Measurements from ENCODE around the gene HOXA5. TPM values are rescaled to one million over a fixed set of nuclear protein-coding genes. Genes with fewer than 3 reads are reported as not detected.

The HOXA5 gene
- total RNA-seq, 2 experiments from 2014 or later: 3.4 to 7.4 TPM

DNA sequence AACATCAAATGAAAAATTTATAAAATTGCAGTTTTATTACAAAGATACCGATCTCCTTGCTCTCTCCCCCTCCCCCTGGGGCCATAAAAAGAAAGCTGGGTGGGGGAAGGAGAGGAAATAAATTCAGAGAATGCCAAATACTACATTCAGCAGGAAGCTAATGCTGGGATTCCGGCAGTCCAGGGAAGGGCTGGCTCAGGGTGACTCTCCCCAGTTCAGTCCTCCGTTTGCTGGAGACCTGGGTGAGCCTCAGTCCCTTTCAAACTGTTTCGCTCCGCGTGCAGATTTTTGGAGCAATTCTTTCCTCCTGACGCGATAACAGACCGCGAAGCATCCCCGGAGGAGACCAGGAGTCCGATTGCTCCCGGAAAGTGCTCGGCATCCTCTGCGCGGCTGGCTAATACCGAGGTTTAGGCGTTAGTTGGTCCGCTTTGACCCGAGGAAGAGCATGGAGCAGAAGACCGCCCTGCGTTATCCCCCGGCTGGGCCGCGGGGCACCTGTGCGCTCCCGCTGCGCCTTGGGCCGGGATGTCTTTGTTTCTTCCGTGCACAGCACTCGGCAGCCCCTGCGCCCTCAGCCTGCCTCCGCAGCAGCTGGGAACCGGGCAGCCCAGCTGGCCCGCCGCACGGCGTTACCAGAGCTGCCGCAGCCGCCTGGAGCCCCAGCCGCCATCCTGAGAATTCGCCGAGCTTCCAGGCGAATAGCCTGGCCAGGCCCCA lies 37.1 kb downstream of the HOXA5 start:
- no peaks in the 10 kb centered on the region for H3K36me3 ChIP-seq (ENCODE audit: insufficient read depth, low read length)
- ChIA-PET CTCF (ENCODE audit: unreplicated experiment) (interaction anchor here (0.8 kb wide), 1 partner anchor 10 kb away, joined by 3 read pairs; the partner anchor contains the start of gene HOXA1), POLR2A (no interaction called here)
- intact Hi-C loops (cut with micrococcal nuclease; ENCODE audit: unreplicated experiment): no loop called here
- no peak overlapping the region for H3K4me3 ChIP-seq (ENCODE audit: low read depth, low read length, poor library complexity, severe bottlenecking)
- H3K4me2 ChIP-seq (ENCODE audit: low read length): no peak overlapping the region
- H2AFZ ChIP-seq (ENCODE audit: low read length): no peak overlapping the region
- TF ChIP-seq CTCF (conservative IDR thresholded peaks at IDR 0.05; ENCODE audit: low read length): no peak
- TF ChIP-seq EZH2phosphoT487 (IDR thresholded peaks at IDR 0.05; ENCODE audit: borderline replicate concordance, low read depth, low read length): no peak
- DNase-seq (ENCODE audit: low spot score): no peak
- H3K27ac ChIP-seq (ENCODE audit: low read depth, low read length, poor library complexity, severe bottlenecking): no peak overlapping the region
- no TSS peak for BruUV-seq (replicated peaks)
- H4K20me1 ChIP-seq (ENCODE audit: insufficient read depth, low read length): no peaks in the 10 kb centered on the region
- H3K4me1 ChIP-seq (ENCODE audit: insufficient read depth, low read length, poor library complexity, severe bottlenecking): no peaks in the 10 kb centered on the region
- H3K79me2 ChIP-seq (ENCODE audit: insufficient read depth, low read depth, low read length): no peaks in the 10 kb centered on the region
- no peaks in the 10 kb centered on the region for H3K9me2 ChIP-seq (ENCODE audit: insufficient read depth, low read length)
- no peaks in the 10 kb centered on the region for H3K9me3 ChIP-seq (ENCODE audit: low read length)

- ChIA-PET POLR2A (interaction anchor here (1.2 kb wide), 1 partner anchor 11 kb away, joined by 4 read pairs; no protein-coding TSS in a partner anchor), CTCF (ENCODE audit: unreplicated experiment) (interaction anchor here (0.8 kb wide), 1 partner anchor 9 kb away, joined by 3 read pairs; the partner anchor contains the start of gene HOXA1)
- Histone ChIP-seq H3K9me3 (ENCODE audit: low read length) (no peaks in the 10 kb centered on the region), H4K20me1 (ENCODE audit: insufficient read depth, low read length) (no peaks in the 10 kb centered on the region), H3K79me2 (ENCODE audit: insufficient read depth, low read depth, low read length) (no peaks in the 10 kb centered on the region), H3K4me3 (ENCODE audit: low read depth, low read length, poor library complexity, severe bottlenecking) (no peak overlapping the region), H3K9me2 (ENCODE audit: insufficient read depth, low read length) (no peaks in the 10 kb centered on the region), H3K36me3 (ENCODE audit: insufficient read depth, low read length) (no peaks in the 10 kb centered on the region), H3K4me1 (ENCODE audit: insufficient read depth, low read length, poor library complexity, severe bottlenecking) (no peaks in the 10 kb centered on the region), H3K4me2 (ENCODE audit: low read length) (no peak overlapping the region), H2AFZ (ENCODE audit: low read length) (no peak overlapping the region), H3K27ac (ENCODE audit: low read depth, low read length, poor library complexity, severe bottlenecking) (no peak overlapping the region)
- intact Hi-C loops (cut with micrococcal nuclease; ENCODE audit: unreplicated experiment): no loop called here
- DNase-seq (ENCODE audit: low spot score): no peak
- BruUV-seq (replicated peaks): no TSS peak
- no peak for TF ChIP-seq CTCF (conservative IDR thresholded peaks at IDR 0.05; ENCODE audit: low read length)
These were observed 38.0 kb downstream of the HOXA5 start for GRCh38 chr7:27105301-27106031.

All from OCI-LY7 (cell line).